ENCODE results near the gene CYP2D6.
A peak's percentile ranks its signal among the peaks of the same experiment; 100 is the strongest.

The CYP2D6 gene

DNA sequence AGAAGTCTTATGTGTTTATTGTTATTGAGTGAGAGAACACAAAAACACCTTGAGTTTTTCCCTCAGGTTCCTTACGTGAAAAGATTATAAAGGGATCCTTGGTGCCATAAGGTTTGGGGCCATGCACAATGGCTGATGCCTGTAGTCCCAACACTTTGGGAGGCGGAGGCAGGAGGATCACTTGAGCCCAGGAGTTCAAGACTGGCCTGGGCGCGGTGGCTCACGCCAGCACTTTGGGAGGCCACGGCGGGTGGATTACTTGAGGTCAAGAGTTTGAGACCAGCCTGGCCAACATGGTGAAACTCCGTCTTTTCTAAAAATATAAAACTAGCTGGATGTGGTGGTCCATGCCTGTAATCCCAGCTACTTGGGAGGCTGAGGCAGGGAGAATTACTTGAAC lies 45.7 kb downstream of the CYP2D6 start:
- DNase-seq (ENCODE audit: low spot score): no peak

- DNase-seq (ENCODE audit: low spot score): no peak
Observed at GRCh38 chr22:42083119-42083518, 47.5 kb downstream of the CYP2D6 start.

DNA sequence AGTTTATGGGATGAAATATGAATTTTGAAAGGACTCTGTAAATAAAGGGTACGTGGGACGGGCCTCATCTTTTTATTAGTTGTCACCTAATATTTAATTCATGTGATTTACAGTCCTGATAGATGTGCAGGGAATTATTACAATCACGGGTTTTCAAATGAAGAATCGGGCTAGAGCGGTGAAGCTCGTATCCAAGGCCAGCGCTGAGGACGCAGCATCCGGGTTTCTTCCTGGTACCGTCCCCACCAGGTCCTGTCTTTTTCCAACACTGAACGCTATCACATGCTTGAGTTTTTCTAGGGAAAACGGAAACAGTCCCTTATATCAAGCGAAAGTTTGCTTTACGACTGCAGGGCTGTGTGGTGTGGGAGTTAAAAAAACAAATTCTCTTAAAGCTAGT lies 50.3 kb downstream of the CYP2D6 start:
- DNase-seq (ENCODE audit: low spot score): no peak

GRCh38 chr22:42079319-42080251 lies 51.0 kb downstream of the CYP2D6 start, which contains the start of gene SMDT1:
Gene SMDT1, plus strand, starts transcription at chr22:42079700. Its CDS starts 69 bp downstream, at chr22:42079769.
- peak; percentile 97 for DNase-seq (ENCODE audit: low spot score)

DNA sequence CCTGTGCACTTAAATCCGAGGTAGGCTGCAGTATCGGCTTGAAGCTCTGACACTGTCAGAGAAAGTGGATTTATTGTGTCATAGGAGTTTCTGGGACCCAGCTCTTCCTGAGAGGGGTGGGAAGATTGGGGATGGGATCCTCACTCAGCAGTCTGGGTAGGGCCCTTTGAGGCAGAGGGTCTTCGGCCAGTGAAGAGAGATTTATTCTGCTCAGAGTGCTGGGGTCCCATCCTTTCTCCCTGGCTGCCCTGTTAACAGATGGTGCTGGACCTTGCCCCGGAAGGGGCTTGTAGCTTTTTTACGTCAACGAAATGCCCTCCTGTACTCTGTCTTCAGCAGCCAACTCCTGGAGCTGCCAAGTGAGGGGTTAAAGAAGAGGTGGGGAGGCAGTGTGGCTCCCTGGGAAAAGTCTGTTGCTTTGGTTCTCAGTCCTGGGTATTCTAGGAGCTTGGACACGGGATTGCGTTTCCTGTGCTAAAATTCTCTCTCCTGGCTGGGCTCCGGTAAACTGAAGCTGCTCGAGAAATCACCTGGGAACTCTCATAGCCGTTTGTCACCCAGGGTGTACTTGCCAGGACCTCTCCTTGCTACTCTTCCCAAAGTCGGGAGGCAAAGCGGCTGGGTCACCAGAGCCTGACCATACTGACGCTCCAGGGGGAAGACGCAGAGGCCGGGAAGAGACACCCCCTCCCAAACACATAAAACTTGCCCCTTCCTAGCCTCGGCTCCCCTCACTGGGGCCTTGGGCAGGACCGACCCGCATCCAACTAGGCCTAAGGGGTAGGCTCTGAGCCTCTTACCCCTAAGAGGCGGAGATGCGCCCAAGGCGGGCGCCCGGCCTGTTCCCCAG lies 51.9 kb downstream of the CYP2D6 start:
- no peak for DNase-seq (ENCODE audit: low spot score)

DNA sequence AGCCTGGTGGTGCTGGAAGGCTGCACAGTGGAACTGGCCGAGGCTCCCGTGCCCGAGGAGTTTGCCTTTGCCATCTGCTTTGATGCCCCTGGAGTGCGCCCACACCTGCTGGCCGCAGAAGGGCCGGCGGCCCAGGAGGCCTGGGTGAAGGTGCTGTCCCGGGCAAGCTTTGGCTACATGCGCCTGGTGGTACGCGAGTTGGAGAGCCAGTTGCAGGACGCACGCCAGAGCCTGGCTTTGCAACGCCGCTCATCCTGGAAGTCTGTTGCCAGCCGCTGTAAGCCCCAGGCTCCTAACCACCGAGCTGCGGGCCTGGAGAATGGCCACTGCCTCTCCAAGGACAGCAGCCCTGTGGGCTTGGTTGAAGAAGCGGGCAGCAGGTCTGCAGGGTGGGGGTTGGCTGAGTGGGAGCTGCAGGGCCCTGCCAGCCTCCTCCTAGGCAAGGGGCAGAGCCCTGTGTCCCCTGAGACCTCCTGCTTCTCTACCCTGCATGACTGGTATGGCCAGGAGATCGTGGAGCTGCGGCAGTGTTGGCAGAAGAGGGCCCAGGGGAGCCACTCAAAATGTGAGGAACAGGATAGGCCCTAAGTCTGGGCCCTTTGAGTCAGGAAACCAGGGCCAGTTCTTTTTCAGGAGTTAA lies 53.0 kb downstream of the CYP2D6 start:
- DNase-seq (ENCODE audit: low spot score): no peak

DNA sequence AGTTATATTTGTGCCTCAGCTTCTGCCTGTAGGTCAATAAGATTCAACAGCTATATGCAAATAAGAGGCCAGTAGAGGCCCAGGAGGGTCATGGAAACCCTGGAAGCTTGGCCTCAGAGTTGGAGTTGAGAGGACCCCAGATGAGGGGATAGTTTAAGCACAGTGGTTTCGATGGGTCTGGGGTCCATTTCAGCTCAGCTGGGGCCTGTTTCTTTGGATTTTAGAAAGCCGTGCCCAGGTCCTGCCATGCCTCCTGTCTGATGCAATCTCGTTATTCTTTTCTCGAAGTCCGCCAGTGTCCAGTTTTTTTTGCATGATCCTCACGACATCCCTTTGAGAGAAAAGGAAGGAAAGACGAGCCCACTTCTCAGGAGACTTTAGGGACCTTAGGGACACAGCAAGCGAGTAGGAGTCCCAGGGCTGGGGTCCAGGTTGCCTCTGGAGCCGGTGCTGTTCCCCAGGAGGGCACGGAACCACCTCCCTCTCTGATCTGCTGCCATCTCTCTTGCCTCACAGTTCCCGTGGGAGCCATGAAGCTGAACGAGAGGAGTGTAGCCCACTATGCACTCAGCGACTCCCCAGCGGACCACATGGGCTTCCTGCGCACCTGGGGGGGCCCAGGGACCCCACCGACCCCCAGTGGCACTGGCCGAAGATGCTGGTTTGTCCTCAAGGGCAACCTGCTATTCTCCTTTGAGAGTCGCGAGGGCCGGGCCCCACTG lies 53.7 kb downstream of the CYP2D6 start:
- DNase-seq (ENCODE audit: low spot score): no peak
